Esophagus squamous epithelium (tissue), 5 donors: Measurements from ENCODE around the gene GAL. TPM values are rescaled to one million over a fixed set of nuclear protein-coding genes. Genes with fewer than 3 reads are reported as not detected.

Source experiments
- DNase-seq: peaks from one replicate; lab custom pipeline; 2025; lab: John Stamatoyannopoulos, UW
- H3K27ac ChIP-seq, 4 donors: fragments of 200-600 bp; sonication (generic); one replicate each; pipeline ENCODE4 v1.5.1; 2016 to 2019; ENCODE audit warnings: mild to moderate bottlenecking in 1 of 4
- H3K27me3 ChIP-seq, 4 donors: fragments of 200-600 bp; sonication (generic); 1 replicate in 3 of 4; 2 replicates in 1 of 4; pipeline versions ENCODE4 v1.5.1 to v1.6.0; 2017 to 2021; ENCODE audit warnings: antibody characterized with exemption in 1 of 4
- H3K36me3 ChIP-seq, 3 donors: fragments of 200-600 bp; sonication (generic); one replicate each; pipeline ENCODE4 v1.5.1; 2016 to 2019
- H3K4me1 ChIP-seq, 3 donors: fragments of 200-600 bp; sonication (generic); one replicate each; pipeline ENCODE4 v1.5.1; 2017 to 2019
- H3K4me3 ChIP-seq, 4 donors: fragments of 200-600 bp; sonication (generic); 1 replicate in 3 of 4; 2 replicates in 1 of 4; pipeline ENCODE4 v1.5.1; 2016 to 2019; ENCODE audit warnings: mild to moderate bottlenecking in 2 of 4, moderate library complexity in 1 of 4
- H3K9me3 ChIP-seq, 3 donors: fragments of 200-600 bp; sonication (generic); one replicate each; pipeline ENCODE4 v1.5.1; 2016 to 2019
- POLR2A ChIP-seq, 4 donors: fragments of 450-650 bp; IDR thresholded peaks; one replicate each; pipeline ENCODE4 v1.6.1; 2017; ENCODE audit warnings: antibody characterized with exemption in 4 of 4, mild to moderate bottlenecking in 4 of 4, moderate library complexity in 3 of 4
- WGBS, 2 donors: methylation state at CpG; one replicate each; pipeline ENCODE4 v1.1.5; 2018; 5-methylcytosine and 5-hydroxymethylcytosine counted together
- intact Hi-C: fragments of 100-400 bp; cut with DNase I; formaldehyde crosslinking; loops from one replicate; pipeline ENCODE4 v1.15.0; 2022
- total RNA-seq, 4 donors: library from RNA; depleted of rRNA; stranded (reverse); fragments of >200 nt; gene quantifications; one replicate each; pipeline ENCODE4 v1.1.0, GENCODE V29; 2016
- TF ChIP-seq, protein P1 (sequence below), 6 experiments: fragments of 450-650 bp in 4 of 6; fragments of 200-600 bp in 2 of 6; sonication (generic) in 2 of 6; IDR thresholded peaks; one replicate each; pipeline ENCODE4 v1.5.1; 2016 to 2019; ENCODE audit warnings: antibody characterized with exemption in 6 of 6, mild to moderate bottlenecking in 4 of 6, moderate library complexity in 4 of 6
- donor health status: DM: yes; HTN: yes; CAD: no.

The GAL gene
- total RNA-seq, 4 donors from 2014 or later: 2.2 TPM; not detected in 3

DNA sequence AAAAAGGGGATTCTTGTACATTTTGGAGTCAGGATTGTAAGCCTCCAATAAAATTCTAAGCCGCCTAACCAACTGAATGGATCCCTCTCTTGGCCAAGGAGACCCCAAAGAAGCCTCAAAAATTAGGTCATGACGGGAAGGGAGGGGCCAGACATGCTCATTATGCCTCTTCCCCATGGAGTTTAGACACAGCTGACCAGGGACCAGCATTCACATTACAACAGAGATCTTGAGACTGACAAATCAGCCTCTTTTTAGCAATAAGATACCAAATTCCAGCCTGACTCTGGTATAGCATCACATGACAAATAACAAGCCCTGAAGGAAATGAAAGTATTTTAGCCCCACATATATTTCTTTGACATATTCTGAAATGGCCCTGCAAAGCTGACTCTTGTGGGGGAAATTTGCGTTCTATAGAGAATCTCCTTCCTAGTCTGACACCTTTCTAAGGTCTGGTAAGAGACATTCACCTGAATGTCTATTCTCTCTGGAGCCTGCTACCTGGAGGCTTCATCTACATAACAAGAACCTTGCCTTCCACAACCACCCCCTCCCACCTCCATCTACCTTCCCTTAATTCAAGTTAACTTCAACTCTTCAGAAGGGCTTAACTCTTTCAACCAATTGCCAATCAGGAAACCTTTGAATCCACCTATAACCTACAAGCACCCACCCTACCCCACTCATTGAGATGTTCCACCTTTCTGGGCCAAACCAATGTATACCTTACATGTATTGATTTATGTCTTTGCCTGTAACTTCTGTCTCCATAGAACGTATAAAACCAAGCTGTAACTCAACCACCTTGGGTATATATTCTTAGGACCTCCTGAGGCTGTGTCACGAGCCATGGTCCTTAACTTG is 10.3 kb downstream of the GAL start:
- no peaks in the 10 kb centered on the region for H3K4me1 ChIP-seq
- peaks cover 0 to 50% (median 0%) of the 10 kb centered on the region in 4 donors for H3K27me3 ChIP-seq
- WGBS, 2 donors: 68 to 73% methylated on average over 5 of the region's 5 CpGs
- H3K9me3 ChIP-seq: no peaks in the 10 kb centered on the region
- intact Hi-C loops: no loop called here
- TF ChIP-seq, protein P1, sequence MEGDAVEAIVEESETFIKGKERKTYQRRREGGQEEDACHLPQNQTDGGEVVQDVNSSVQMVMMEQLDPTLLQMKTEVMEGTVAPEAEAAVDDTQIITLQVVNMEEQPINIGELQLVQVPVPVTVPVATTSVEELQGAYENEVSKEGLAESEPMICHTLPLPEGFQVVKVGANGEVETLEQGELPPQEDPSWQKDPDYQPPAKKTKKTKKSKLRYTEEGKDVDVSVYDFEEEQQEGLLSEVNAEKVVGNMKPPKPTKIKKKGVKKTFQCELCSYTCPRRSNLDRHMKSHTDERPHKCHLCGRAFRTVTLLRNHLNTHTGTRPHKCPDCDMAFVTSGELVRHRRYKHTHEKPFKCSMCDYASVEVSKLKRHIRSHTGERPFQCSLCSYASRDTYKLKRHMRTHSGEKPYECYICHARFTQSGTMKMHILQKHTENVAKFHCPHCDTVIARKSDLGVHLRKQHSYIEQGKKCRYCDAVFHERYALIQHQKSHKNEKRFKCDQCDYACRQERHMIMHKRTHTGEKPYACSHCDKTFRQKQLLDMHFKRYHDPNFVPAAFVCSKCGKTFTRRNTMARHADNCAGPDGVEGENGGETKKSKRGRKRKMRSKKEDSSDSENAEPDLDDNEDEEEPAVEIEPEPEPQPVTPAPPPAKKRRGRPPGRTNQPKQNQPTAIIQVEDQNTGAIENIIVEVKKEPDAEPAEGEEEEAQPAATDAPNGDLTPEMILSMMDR (IDR thresholded peaks at IDR 0.05): no peak
- DNase-seq: no peak
- H3K4me3 ChIP-seq: no peak overlapping the region
- H3K27ac ChIP-seq: no peak overlapping the region
- H3K36me3 ChIP-seq: no peaks in the 10 kb centered on the region

DNA sequence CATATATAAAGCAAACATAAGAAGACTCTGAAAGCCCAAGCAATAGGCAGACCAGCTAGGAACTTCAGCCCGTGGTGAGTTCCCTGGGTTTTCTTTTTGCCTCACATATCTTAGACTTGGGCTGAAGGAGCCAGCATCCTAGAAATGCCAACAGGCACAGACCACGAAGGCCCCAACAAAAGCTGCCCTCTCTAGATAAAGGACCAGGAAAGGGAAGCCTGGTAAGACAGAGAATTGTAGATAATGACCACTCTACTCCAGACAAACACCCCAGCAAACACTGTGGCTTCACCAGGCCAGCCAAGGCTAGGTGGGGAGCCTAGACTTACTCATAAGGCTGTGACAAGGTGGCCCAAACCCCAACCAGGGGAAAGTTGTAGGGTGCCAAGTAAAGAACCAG is 11.2 kb downstream of the GAL start:
- no peak overlapping the region for H3K27ac ChIP-seq
- H3K4me1 ChIP-seq: no peaks in the 10 kb centered on the region
- H3K9me3 ChIP-seq: no peaks in the 10 kb centered on the region
- no peaks in the 10 kb centered on the region for H3K36me3 ChIP-seq
- H3K27me3 ChIP-seq: peaks cover 0 to 52% (median 0%) of the 10 kb centered on the region in 4 donors
- intact Hi-C loops: no loop called here
- DNase-seq: no peak
- 36 to 70% methylated on average over 1 to 2 of the region's 2 CpGs for WGBS, 2 donors
- H3K4me3 ChIP-seq: no peak overlapping the region
- TF ChIP-seq, protein P1 (IDR thresholded peaks at IDR 0.05): no peak
- no peak for TF ChIP-seq POLR2A (IDR thresholded peaks at IDR 0.05)

DNA sequence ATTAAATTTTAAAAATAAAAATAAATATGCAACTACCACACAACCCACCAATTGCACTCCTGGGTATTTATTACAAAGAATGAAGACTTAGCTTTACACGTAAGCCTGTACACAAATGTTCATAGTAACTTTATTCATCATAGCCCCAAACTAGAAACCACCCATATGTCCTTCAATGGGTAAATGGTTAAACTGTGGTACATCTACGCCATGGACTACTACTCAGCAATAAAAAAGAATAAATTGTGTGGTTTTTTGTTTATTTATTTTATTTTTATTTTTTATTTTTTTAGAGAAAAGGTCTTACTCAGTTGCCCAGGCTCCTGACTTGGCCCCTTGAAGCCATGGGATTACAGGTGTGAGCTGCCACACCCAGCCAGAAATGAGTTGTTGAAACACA is 14.6 kb downstream of the GAL start:
- intact Hi-C loops: no loop called here
- no peak for TF ChIP-seq POLR2A (IDR thresholded peaks at IDR 0.05)
- Histone ChIP-seq H3K27me3 (peaks cover 0 to 43% (median 0%) of the 10 kb centered on the region in 4 donors), H3K4me3 (no peak overlapping the region), H3K9me3 (no peaks in the 10 kb centered on the region), H3K27ac (no peak overlapping the region), H3K36me3 (no peaks in the 10 kb centered on the region), H3K4me1 (no peaks in the 10 kb centered on the region)
- DNase-seq: no peak
- 86 to 97% methylated on average over 2 of the region's 2 CpGs for WGBS, 2 donors

- Histone ChIP-seq H3K4me1 (no peaks in the 10 kb centered on the region), H3K36me3 (no peaks in the 10 kb centered on the region), H3K27me3 (peaks cover 0 to 34% (median 0%) of the 10 kb centered on the region in 4 donors), H3K9me3 (no peaks in the 10 kb centered on the region), H3K27ac (no peak overlapping the region), H3K4me3 (no peak overlapping the region)
- DNase-seq: no peak
- WGBS, 2 donors: 41 to 48% methylated on average over 10 to 13 of the region's 16 CpGs
- TF ChIP-seq, protein P1 (IDR thresholded peaks at IDR 0.05): no peak
- TF ChIP-seq POLR2A (IDR thresholded peaks at IDR 0.05): no peak
- intact Hi-C loops: no loop called here
Observed at GRCh38 chr11:68704887-68705286, 20.5 kb downstream of the GAL start.

DNA sequence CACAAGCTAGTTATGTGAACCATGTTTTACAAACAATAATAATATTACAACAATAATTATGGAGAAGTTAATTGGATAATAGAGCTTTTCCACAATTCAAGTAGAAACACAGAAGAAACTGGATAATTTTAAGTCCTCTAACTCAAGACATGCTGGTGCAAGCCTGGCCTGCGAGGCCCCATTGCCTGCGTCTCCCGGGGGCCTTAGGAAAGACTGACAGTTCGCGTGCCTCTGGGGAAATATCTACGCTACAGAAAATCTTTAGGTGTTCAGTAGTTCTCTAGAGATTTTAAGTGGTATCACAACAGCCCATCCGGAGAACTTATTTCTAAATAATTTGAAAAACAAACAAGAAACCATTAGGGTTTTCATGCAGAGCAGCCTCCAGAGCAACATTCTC is 23.2 kb downstream of the GAL start:
- no peak overlapping the region for H3K27ac ChIP-seq
- 52 to 75% methylated on average over 7 of the region's 7 CpGs for whole genome bisulfite sequencing, 2 donors
- H3K4me3 ChIP-seq: no peak overlapping the region
- intact Hi-C loops: no loop called here
- DNase-seq: no peak
- no peaks in the 10 kb centered on the region for H3K36me3 ChIP-seq
- peaks cover 0 to 19% (median 0%) of the 10 kb centered on the region in 4 donors for H3K27me3 ChIP-seq
- H3K9me3 ChIP-seq: no peaks in the 10 kb centered on the region
- no peak for TF ChIP-seq POLR2A (IDR thresholded peaks at IDR 0.05)
- TF ChIP-seq, protein P1 (IDR thresholded peaks at IDR 0.05): no peak
- H3K4me1 ChIP-seq: no peaks in the 10 kb centered on the region
